Tibial nerve (tissue), 4 donors: ENCODE results near the gene ADAMTS10.

Experiments used
- CTCF ChIP-seq, 5 experiments: fragments of 200-600 bp in 3 of 5; fragments of 450-650 bp in 2 of 5; sonication (generic) in 3 of 5; IDR thresholded peaks; one replicate each; pipeline ENCODE4 v1.5.1; 2016 to 2019; ENCODE audit warnings: antibody characterized with exemption in 5 of 5, mild to moderate bottlenecking in 3 of 5, moderate library complexity in 2 of 5
- EP300 ChIP-seq, 2 donors: sonication (generic); formaldehyde crosslinking; IDR thresholded peaks; one replicate each; pipeline ENCODE4 v1.6.1; 2017; ENCODE audit warnings: antibody characterized with exemption in 2 of 2, mild to moderate bottlenecking in 1 of 2
- POLR2A ChIP-seq, 2 donors: fragments of 450-650 bp; IDR thresholded peaks; one replicate each; pipeline ENCODE4 v1.6.1; 2017; ENCODE audit warnings: antibody characterized with exemption in 2 of 2, mild to moderate bottlenecking in 2 of 2, moderate library complexity in 2 of 2

GRCh38 chr19:8573316-8573715, 37.2 kb downstream of the ADAMTS10 start:
- TF ChIP-seq POLR2A (IDR thresholded peaks at IDR 0.05) (no peak), CTCF (IDR thresholded peaks at IDR 0.05) (no peak), EP300 (IDR thresholded peaks at IDR 0.05) (no peak)
